Natural killer cell (primary cell): ENCODE data around the gene ENSA. TPM values are rescaled to one million over a fixed set of nuclear protein-coding genes. Genes with fewer than 3 reads are reported as not detected.
"Not testable (repeated sequence)": the region's sequence is repeated elsewhere in the genome, so short reads cannot be mapped to it uniquely, and the experiment has no call there.

ENCODE experiments used
- ATAC-seq, 3 donors: fragments of 150-1000 bp in 2 of 3; fragments of 200-7000 bp in 1 of 3; cut with Tn5 transposase; 1 replicate in 1 of 3; 2 replicates in 2 of 3; pipeline ENCODE4 v1.10.0; 2021; ENCODE audit warnings: mild to moderate bottlenecking in 2 of 3, moderate library complexity in 2 of 3
- DNase-seq, 2 donors: peaks; one replicate each; pipeline versions ENCODE4 v3.0.0 to v3.0.0-alpha.2; 2013 to 2021; ENCODE audit warnings: mixed read lengths in 1 of 2
- H3K27ac ChIP-seq: one replicate; pipeline ENCODE4 v1.5.1; 2013; ENCODE audit warnings: mild to moderate bottlenecking, low read length
- H3K27me3 ChIP-seq: one replicate; pipeline ENCODE4 v1.6.1; 2013; ENCODE audit warnings: low read length; ENCODE audit not compliant: control insufficient read depth, insufficient read depth
- H3K36me3 ChIP-seq: one replicate; pipeline ENCODE4 v1.6.1; 2013; ENCODE audit warnings: low read length; ENCODE audit not compliant: control insufficient read depth, insufficient read depth
- H3K4me1 ChIP-seq: one replicate; pipeline ENCODE4 v1.6.1; 2013; ENCODE audit warnings: low read length; ENCODE audit not compliant: control insufficient read depth, insufficient read depth
- H3K4me3 ChIP-seq: one replicate; pipeline ENCODE4 v1.5.1; 2013; ENCODE audit warnings: low read length
- H3K9me3 ChIP-seq: one replicate; pipeline ENCODE4 v1.6.1; 2013; ENCODE audit warnings: low read length; ENCODE audit not compliant: control insufficient read depth, insufficient read depth
- H3K27ac Mint-ChIP-seq, 2 donors: one replicate each; pipeline ENCODE4 v1.8.0; 2022; ENCODE audit warnings: mild to moderate bottlenecking in 2 of 2, mixed read lengths in 2 of 2, moderate library complexity in 1 of 2
- H3K27me3 Mint-ChIP-seq, 2 donors: one replicate each; pipeline ENCODE4 v1.8.0; 2022; ENCODE audit warnings: low read depth in 2 of 2, mixed read lengths in 2 of 2
- H3K36me3 Mint-ChIP-seq: one replicate; pipeline ENCODE4 v1.8.0; 2022; ENCODE audit warnings: mixed read lengths
- H3K4me1 Mint-ChIP-seq, 2 donors: one replicate each; pipeline ENCODE4 v1.8.0; 2022; ENCODE audit warnings: mixed read lengths in 2 of 2
- H3K4me3 Mint-ChIP-seq: one replicate; pipeline ENCODE4 v1.8.0; 2022; ENCODE audit warnings: mild to moderate bottlenecking, moderate library complexity, mixed read lengths
- H3K9me3 Mint-ChIP-seq, 2 donors: one replicate each; pipeline ENCODE4 v1.8.0; 2022; ENCODE audit warnings: mixed read lengths in 2 of 2
- WGBS: methylation state at CpG from one replicate; pipeline ENCODE4 v1.1.7; 2013; ENCODE audit warnings: missing lambda C conversion rate; ENCODE audit not compliant: insufficient coverage; 5-methylcytosine and 5-hydroxymethylcytosine counted together
- intact Hi-C: fragments of 100-400 bp; cut with micrococcal nuclease; formaldehyde crosslinking; loops from one replicate; pipeline ENCODE4 v1.14.2; 2022
- total RNA-seq, 4 donors: library from RNA; stranded (reverse); fragments of 120-200 nt in 1 of 4; gene quantifications; one replicate each; pipeline versions ENCODE4 v1.2.3 to v1.2.4, GENCODE V29; 2013 to 2022
- TF ChIP-seq, protein P1 (sequence below): fragments of 200-600 bp; IDR thresholded peaks from one replicate; pipeline ENCODE4 v1.8.0; 2022; ENCODE audit warnings: antibody characterized with exemption

ENSA gene
- total RNA-seq, 3 donors from 2014 or later (not counting 1 experiment from before 2014, with no cell fraction given), result 185 to 228 (median 220) TPM

DNA sequence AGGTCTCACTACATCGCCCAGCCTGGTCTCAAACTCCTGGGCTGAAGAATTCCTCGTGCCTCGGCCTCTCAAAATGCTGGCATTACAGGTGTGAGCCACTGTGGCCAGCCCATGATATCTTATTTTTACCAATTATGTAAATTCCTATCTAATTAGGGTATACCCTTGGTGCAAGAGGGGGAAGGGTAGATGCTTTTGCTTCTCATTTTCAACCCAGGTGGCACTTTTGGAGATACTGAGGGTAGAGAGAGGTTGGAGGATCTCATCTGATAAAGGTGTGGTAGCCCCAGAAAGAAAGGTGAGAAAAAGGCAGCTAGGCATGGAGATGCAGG is 17.4 kb downstream of the ENSA start:
- H3K27me3 Mint-ChIP-seq, result no peaks in the 10 kb centered on the region
- H3K4me3 Mint-ChIP-seq, result peak overlapping the region; percentile 40
- intact Hi-C loops, result no loop called here

DNA sequence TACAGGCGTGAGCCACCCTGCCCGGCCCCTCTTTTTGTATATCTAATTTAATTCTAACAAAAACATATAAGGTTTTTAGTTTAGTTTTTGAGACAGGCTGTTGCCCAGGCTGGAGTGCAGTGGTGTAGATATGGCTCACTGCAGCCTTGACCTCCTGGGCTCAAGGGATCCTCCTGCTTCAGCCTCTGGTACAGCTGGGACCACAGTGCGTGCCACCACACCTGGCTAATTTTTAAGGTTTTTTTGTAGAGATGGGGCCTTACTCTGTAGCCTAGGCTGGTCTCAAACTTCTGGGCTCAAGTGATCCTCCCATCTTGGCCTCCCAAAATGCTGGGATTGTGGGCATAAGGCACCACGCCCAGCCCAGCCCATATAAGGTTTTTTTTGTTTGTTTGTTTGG is 18.8 kb downstream of the ENSA start:
- H3K4me1 ChIP-seq, result peaks cover 42% of the 10 kb centered on the region
- no peak overlapping the region for H3K4me3 ChIP-seq
- Mint-ChIP-seq H3K27ac (peak overlapping the region; percentile 90 to 91), H3K4me1 (peaks cover 34 to 42% of the 10 kb centered on the region in 2 donors), H3K36me3 (no peaks in the 10 kb centered on the region), H3K4me3 (no peak overlapping the region), H3K9me3 (no peaks in the 10 kb centered on the region), H3K27me3 (no peaks in the 10 kb centered on the region)
- intact Hi-C loops, result no loop called here
- H3K27ac ChIP-seq, result peak overlapping the region; percentile 98
- DNase-seq, result no peak
- 90% methylated on average over 2 of the region's 4 CpGs for WGBS
- no peaks in the 10 kb centered on the region for H3K27me3 ChIP-seq
- no peaks in the 10 kb centered on the region for H3K9me3 ChIP-seq
- H3K36me3 ChIP-seq, result peaks cover 2% of the 10 kb centered on the region
- no peak for ATAC-seq
- TF ChIP-seq, protein P1, sequence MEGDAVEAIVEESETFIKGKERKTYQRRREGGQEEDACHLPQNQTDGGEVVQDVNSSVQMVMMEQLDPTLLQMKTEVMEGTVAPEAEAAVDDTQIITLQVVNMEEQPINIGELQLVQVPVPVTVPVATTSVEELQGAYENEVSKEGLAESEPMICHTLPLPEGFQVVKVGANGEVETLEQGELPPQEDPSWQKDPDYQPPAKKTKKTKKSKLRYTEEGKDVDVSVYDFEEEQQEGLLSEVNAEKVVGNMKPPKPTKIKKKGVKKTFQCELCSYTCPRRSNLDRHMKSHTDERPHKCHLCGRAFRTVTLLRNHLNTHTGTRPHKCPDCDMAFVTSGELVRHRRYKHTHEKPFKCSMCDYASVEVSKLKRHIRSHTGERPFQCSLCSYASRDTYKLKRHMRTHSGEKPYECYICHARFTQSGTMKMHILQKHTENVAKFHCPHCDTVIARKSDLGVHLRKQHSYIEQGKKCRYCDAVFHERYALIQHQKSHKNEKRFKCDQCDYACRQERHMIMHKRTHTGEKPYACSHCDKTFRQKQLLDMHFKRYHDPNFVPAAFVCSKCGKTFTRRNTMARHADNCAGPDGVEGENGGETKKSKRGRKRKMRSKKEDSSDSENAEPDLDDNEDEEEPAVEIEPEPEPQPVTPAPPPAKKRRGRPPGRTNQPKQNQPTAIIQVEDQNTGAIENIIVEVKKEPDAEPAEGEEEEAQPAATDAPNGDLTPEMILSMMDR, result no peak

More for the DNA sequence above, 17.4 kb downstream of the ENSA start:
- TF ChIP-seq, protein P1, result no peak
- Histone ChIP-seq H3K4me1 (peaks cover 42% of the 10 kb centered on the region), H3K9me3 (no peaks in the 10 kb centered on the region), H3K27me3 (no peaks in the 10 kb centered on the region), H3K27ac (peak overlapping the region; percentile 98), H3K4me3 (no peak overlapping the region), H3K36me3 (peaks cover 3% of the 10 kb centered on the region)
- Mint-ChIP-seq H3K36me3 (no peaks in the 10 kb centered on the region), H3K4me1 (peaks cover 40 to 48% of the 10 kb centered on the region in 2 donors), H3K9me3 (no peaks in the 10 kb centered on the region), H3K27ac (peak overlapping the region; percentile 90 to 91)
- 96% methylated on average over 3 of the region's 3 CpGs for WGBS
- DNase-seq (no peak), ATAC-seq (peak in 1 of 3 donors; percentile 0)

DNA sequence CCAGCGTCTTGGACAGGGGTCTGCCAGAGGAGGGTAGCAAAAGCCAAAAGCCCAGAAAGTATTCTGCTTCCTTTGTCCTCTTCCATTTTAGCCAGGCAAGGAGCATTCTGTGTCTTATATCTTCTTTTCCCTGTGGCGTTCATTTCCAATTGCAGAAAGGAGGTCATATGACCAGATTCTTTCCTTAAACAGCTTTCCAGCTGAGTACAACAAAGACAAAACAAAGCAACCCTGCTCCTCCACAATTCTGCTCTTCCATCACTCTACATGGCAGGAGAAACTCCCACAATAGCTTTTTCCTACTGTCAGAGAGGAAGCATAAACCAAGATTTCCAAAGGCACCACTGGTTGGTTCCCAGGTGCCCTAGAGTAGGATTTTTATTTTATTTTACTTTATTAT is 19.7 kb downstream of the ENSA start:
- Mint-ChIP-seq H3K27ac (peak overlapping the region; percentile 90 to 91), H3K9me3 (no peaks in the 10 kb centered on the region), H3K4me1 (peaks cover 29 to 36% of the 10 kb centered on the region in 2 donors), H3K27me3 (no peaks in the 10 kb centered on the region), H3K4me3 (no peak overlapping the region), H3K36me3 (no peaks in the 10 kb centered on the region)
- TF ChIP-seq, protein P1, result no peak
- intact Hi-C loops, result no loop called here
- DNase-seq (no peak), ATAC-seq (no peak)
- Histone ChIP-seq H3K27me3 (no peaks in the 10 kb centered on the region), H3K9me3 (no peaks in the 10 kb centered on the region), H3K4me3 (no peak overlapping the region), H3K36me3 (peaks cover 2% of the 10 kb centered on the region), H3K4me1 (peaks cover 42% of the 10 kb centered on the region), H3K27ac (peak overlapping the region; percentile 98)
- 91% methylated on average over 2 of the region's 2 CpGs for WGBS

DNA sequence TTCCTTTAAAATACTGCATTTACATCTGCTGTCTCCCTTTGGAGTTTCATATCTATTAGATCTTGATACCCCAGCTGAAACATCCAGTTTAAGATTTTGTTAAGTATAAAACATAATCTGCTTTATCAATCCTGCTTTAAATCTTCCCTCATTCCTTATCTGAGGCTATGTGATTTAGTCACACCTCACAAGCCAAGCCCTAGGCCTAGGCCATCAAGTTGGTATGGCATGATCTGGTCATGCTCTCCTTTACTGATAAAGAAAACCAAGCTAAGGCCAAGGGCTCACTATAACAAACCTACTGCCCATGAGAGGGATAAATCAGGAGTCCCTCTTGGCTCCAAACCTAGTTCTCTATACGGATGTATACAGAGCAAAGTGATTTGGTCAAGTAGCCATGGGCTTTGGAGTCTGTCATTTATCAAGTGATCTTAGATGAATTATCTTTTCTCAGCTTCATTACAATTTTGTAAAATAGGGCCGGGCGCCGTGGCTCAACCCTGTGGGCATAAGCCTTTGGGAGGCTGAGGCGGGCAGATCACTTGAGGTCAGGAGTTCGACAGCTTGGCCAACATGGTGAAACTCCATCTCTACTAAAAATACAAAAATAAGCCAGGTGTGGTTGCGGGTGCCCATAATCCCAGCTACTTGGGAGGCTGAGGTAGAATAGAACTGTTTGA is 22.8 kb downstream of the ENSA start:
- peaks cover 13% of the 10 kb centered on the region for H3K4me1 ChIP-seq
- H3K27ac ChIP-seq, result no peak overlapping the region
- intact Hi-C loops, result no loop called here
- H3K27ac Mint-ChIP-seq, result no peak overlapping the region
- peaks cover 2% of the 10 kb centered on the region for H3K36me3 ChIP-seq
- no peak overlapping the region for H3K4me3 Mint-ChIP-seq
- peaks cover 10 to 12% of the 10 kb centered on the region in 2 donors for H3K4me1 Mint-ChIP-seq
- 93% methylated on average over 6 of the region's 7 CpGs for WGBS
- ATAC-seq (no peak), DNase-seq (no peak)
- TF ChIP-seq, protein P1, result no peak
- H3K27me3 ChIP-seq, result no peaks in the 10 kb centered on the region
- H3K9me3 ChIP-seq, result no peaks in the 10 kb centered on the region
- no peaks in the 10 kb centered on the region for H3K36me3 Mint-ChIP-seq
- no peaks in the 10 kb centered on the region for H3K27me3 Mint-ChIP-seq
- no peaks in the 10 kb centered on the region for H3K9me3 Mint-ChIP-seq
- no peak overlapping the region for H3K4me3 ChIP-seq

DNA sequence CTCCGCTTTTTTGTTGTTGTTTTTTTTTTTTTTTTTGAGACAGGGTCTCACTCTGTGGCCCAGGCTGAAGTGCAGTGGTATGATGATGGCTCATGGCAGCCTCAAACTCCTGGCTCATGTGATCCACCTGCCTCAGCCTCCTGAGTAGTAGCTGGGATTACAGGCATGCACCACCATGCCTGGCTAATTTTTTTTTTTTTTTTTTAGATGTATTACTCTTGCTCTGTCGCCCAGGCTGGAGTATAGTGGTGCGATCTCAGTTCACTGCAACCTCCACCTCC is 24.0 kb downstream of the ENSA start:
- H3K36me3 Mint-ChIP-seq, intact Hi-C loops, DNase-seq: not testable (repeated sequence)

More for the DNA sequence above, 24.0 kb downstream of the ENSA start:
- not testable (repeated sequence) for H3K4me1 ChIP-seq, H3K9me3 ChIP-seq, ATAC-seq, H3K4me1 Mint-ChIP-seq, H3K9me3 Mint-ChIP-seq, H3K4me3 Mint-ChIP-seq, H3K27ac ChIP-seq, H3K27me3 ChIP-seq, H3K27ac Mint-ChIP-seq, H3K4me3 ChIP-seq, H3K36me3 ChIP-seq, H3K27me3 Mint-ChIP-seq
- WGBS, result 100% methylated on average over 3 of the region's 3 CpGs
